OCI-LY7 (cell line): ENCODE data around the gene LSM5.

ENCODE experiments used
- CTCF ChIP-seq: fragments of 200-600 bp; sonication (generic); conservative IDR thresholded peaks from 2 replicates; pipeline ENCODE4 v1.5.1; 2014; ENCODE audit warnings: mild to moderate bottlenecking, antibody characterized with exemption, low read length, moderate library complexity, mixed read lengths
- EZH2phosphoT487 ChIP-seq: fragments of 200-600 bp; sonication (generic); IDR thresholded peaks from 2 replicates; pipeline ENCODE4 v1.6.1; 2018; ENCODE audit warnings: low read depth, borderline replicate concordance, mild to moderate bottlenecking, mixed run types, antibody characterized with exemption, low read length, moderate library complexity, mixed read lengths

GRCh38 chr7:32511791-32512190 is 21.6 kb upstream of the LSM5 start:
- no peak for TF ChIP-seq CTCF
- no peak for TF ChIP-seq EZH2phosphoT487
